ENCODE measurements around the gene SLC5A11.

SLC5A11 gene

GRCh38 chr16:24953306-24953705 lies 107.5 kb downstream of the SLC5A11 start:
- TF ChIP-seq CTCF (conservative IDR thresholded peaks at IDR 0.05): no peak
- no peak for TF ChIP-seq ZFX (IDR thresholded peaks at IDR 0.05)
- H3K27ac ChIP-seq: peak overlapping the region; percentile 64

GRCh38 chr16:24953721-24954120 lies 108.0 kb downstream of the SLC5A11 start:
- peak overlapping the region; percentile 64 for H3K27ac ChIP-seq
- no peak for TF ChIP-seq CTCF (conservative IDR thresholded peaks at IDR 0.05)
- no peak for TF ChIP-seq ZFX (IDR thresholded peaks at IDR 0.05)

- TF ChIP-seq CTCF (conservative IDR thresholded peaks at IDR 0.05) (no peak), ZFX (IDR thresholded peaks at IDR 0.05) (no peak)
- peak overlapping the region; percentile 61 for H3K27ac ChIP-seq
Measured at GRCh38 chr16:24954137-24954536, 108.4 kb downstream of the SLC5A11 start.

GRCh38 chr16:24955975-24956731 lies 110.4 kb downstream of the SLC5A11 start:
- TF ChIP-seq ZFX (IDR thresholded peaks at IDR 0.05): no peak
- no peak for TF ChIP-seq CTCF (conservative IDR thresholded peaks at IDR 0.05)
- H3K27ac ChIP-seq: no peak overlapping the region

- no peak overlapping the region for H3K27ac ChIP-seq
- no peak for TF ChIP-seq ZFX (IDR thresholded peaks at IDR 0.05)
- TF ChIP-seq CTCF (conservative IDR thresholded peaks at IDR 0.05): no peak
Measured at GRCh38 chr16:24957887-24958286, 112.1 kb downstream of the SLC5A11 start.
